Measurements from ENCODE around the gene MCOLN2.
"Not testable (repeated sequence)": the region's sequence is repeated elsewhere in the genome, so short reads cannot be mapped to it uniquely, and the experiment has no call there.

The MCOLN2 gene

GRCh38 chr1:84918726-84919336 lies 78.1 kb downstream of the MCOLN2 start:
- TF ChIP-seq CTCF (IDR thresholded peaks at IDR 0.05; ENCODE audit: low read depth, low read length), result no peak
- no peaks in the 10 kb centered on the region for H3K4me1 ChIP-seq
- H3K27me3 ChIP-seq, result no peaks in the 10 kb centered on the region
- no peaks in the 10 kb centered on the region for H3K9me3 ChIP-seq
- no peak overlapping the region for H3K4me3 ChIP-seq (ENCODE audit: low read depth, low read length)
- DNase-seq, result no peak
- H3K36me3 ChIP-seq, result no peaks in the 10 kb centered on the region

- H3K36me3 ChIP-seq, result no peaks in the 10 kb centered on the region
- H3K4me1 ChIP-seq, result no peaks in the 10 kb centered on the region
- no peak overlapping the region for H3K4me3 ChIP-seq (ENCODE audit: low read depth, low read length)
- no peak for DNase-seq
- H3K27me3 ChIP-seq, result no peaks in the 10 kb centered on the region
- no peaks in the 10 kb centered on the region for H3K9me3 ChIP-seq
- no peak for TF ChIP-seq CTCF (IDR thresholded peaks at IDR 0.05; ENCODE audit: low read depth, low read length)
These were observed 80.0 kb downstream of the MCOLN2 start for GRCh38 chr1:84916897-84917296.

GRCh38 chr1:84913555-84913892 lies 83.4 kb downstream of the MCOLN2 start:
- Histone ChIP-seq H3K4me3 (ENCODE audit: low read depth, low read length) (no peak overlapping the region), H3K9me3 (no peaks in the 10 kb centered on the region), H3K27me3 (no peaks in the 10 kb centered on the region), H3K36me3 (no peaks in the 10 kb centered on the region), H3K4me1 (no peaks in the 10 kb centered on the region)
- DNase-seq, result peak; percentile 9
- no peak for TF ChIP-seq CTCF (IDR thresholded peaks at IDR 0.05; ENCODE audit: low read depth, low read length)

GRCh38 chr1:84912726-84913554 lies 84.0 kb downstream of the MCOLN2 start:
- H3K36me3 ChIP-seq, result no peaks in the 10 kb centered on the region
- no peak for TF ChIP-seq CTCF (IDR thresholded peaks at IDR 0.05; ENCODE audit: low read depth, low read length)
- H3K4me1 ChIP-seq, result no peaks in the 10 kb centered on the region
- no peak overlapping the region for H3K4me3 ChIP-seq (ENCODE audit: low read depth, low read length)
- no peaks in the 10 kb centered on the region for H3K9me3 ChIP-seq
- H3K27me3 ChIP-seq, result no peaks in the 10 kb centered on the region
- DNase-seq, result no peak

GRCh38 chr1:84908746-84909464 lies 88.0 kb downstream of the MCOLN2 start:
- H3K27me3 ChIP-seq; H3K4me3 ChIP-seq (ENCODE audit: low read depth, low read length); H3K36me3 ChIP-seq; DNase-seq; H3K9me3 ChIP-seq; H3K4me1 ChIP-seq: not testable (repeated sequence)

GRCh38 chr1:84907095-84907827 lies 89.7 kb downstream of the MCOLN2 start:
- Histone ChIP-seq H3K9me3 (no peaks in the 10 kb centered on the region), H3K27me3 (no peaks in the 10 kb centered on the region), H3K4me1 (no peaks in the 10 kb centered on the region), H3K4me3 (ENCODE audit: low read depth, low read length) (no peak overlapping the region), H3K36me3 (no peaks in the 10 kb centered on the region)
- no peak for TF ChIP-seq CTCF (IDR thresholded peaks at IDR 0.05; ENCODE audit: low read depth, low read length)
- DNase-seq, result no peak

- H3K4me1 ChIP-seq; DNase-seq; H3K27me3 ChIP-seq; H3K9me3 ChIP-seq; H3K4me3 ChIP-seq (ENCODE audit: low read depth, low read length); H3K36me3 ChIP-seq: not testable (repeated sequence)
These were observed 94.2 kb downstream of the MCOLN2 start for GRCh38 chr1:84902727-84903126.

Measured in BE2C (cell line).